Lower leg skin (tissue), 4 donors: ENCODE results near the gene LRRIQ4. TPM values are rescaled to one million over a fixed set of nuclear protein-coding genes. Genes with fewer than 3 reads are reported as not detected.
A peak's percentile ranks its signal among the peaks of the same experiment; 100 is the strongest.

Experiments used
- DNase-seq, 2 donors: peaks; one replicate each; pipeline ENCODE4 v3.0.0-alpha.2; 2019; ENCODE audit warnings: low spot score in 2 of 2
- H3K4me3 ChIP-seq: fragments of 200-600 bp; sonication (generic); 2 replicates; pipeline ENCODE4 v1.5.1; 2017; ENCODE audit warnings: mild to moderate bottlenecking, low read depth; ENCODE audit not compliant: poor library complexity, severe bottlenecking
- POLR2A ChIP-seq, 2 donors: fragments of 450-650 bp; IDR thresholded peaks; one replicate each; pipeline ENCODE4 v1.6.1; 2016 to 2017; ENCODE audit warnings: antibody characterized with exemption in 2 of 2, mild to moderate bottlenecking in 1 of 2, moderate library complexity in 1 of 2
- WGBS, 2 donors: methylation state at CpG; one replicate each; pipeline ENCODE4 v1.1.5; 2018; 5-methylcytosine and 5-hydroxymethylcytosine counted together
- intact Hi-C: fragments of 100-400 bp; cut with DNase I; formaldehyde crosslinking; loops from one replicate; pipeline ENCODE4 v1.15.0; 2023; ENCODE audit warnings: low total_unique reads
- total RNA-seq, 4 donors: library from RNA; depleted of rRNA; stranded (reverse); fragments of >200 nt; gene quantifications; one replicate each; pipeline ENCODE4 v1.1.0, GENCODE V29; 2016
- TF ChIP-seq, protein P1 (sequence below), 3 donors: fragments of 450-650 bp; IDR thresholded peaks; one replicate each; pipeline ENCODE4 v1.5.1; 2016; ENCODE audit warnings: antibody characterized with exemption in 3 of 3, mild to moderate bottlenecking in 3 of 3, moderate library complexity in 2 of 3

Gene LRRIQ4
- total RNA-seq: not detected

DNA sequence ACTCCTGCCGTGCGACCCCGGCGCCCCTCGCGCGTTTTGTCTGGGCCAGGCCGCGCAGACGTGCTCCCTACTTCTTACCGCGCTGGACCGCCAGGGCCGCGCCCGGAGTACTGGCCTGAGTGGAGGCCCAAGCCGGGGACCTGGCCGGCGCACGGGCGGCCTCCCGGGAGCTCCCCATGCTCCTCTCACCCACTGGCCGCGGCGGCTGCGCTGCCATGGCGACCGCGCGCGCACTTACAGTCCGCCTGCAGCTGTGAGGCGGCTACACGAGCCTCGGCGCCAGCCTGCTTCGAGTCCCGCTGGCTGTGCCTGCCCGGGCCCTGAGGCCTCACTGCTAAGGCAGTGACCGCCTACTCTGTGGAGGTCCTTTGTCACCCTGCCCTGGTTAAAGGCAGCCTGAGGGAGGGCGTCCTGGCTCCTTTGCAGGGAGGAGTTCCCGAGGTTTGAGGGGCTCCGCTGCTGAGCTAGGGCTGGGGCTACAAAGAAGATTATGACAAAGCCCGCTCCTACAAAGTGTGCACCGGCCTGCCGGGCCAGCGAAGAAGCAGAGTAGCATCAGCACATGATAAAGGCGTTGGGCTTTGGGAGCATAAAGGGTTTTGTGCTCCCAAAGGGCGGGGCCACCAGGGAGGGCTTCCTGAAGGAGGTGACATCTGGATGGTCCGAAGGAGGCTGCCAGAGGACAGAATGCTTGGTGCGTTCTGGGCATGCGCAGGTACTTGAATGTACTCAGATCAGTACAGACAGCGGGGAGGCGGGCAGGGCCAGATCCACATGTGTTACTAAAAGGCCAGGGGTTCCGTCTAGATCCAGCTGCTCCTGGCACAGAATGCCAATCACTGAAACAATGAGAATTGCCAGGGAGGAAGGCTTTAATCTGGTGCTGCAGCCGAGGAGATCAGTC, at the start of gene LRRIQ4, which contains the start of gene LRRC34:
TSS of gene LRRIQ4 (plus strand) at position 539 of the 904 bp plus-strand sequence. CDS start 9,052 bp downstream, outside the sequence.
TSS of gene LRRC34 (minus strand) at position 573 of the 904 bp plus-strand sequence. CDS start at position 217, 356 bp downstream.
- peak; percentile 54 to 92 for DNase-seq
- intact Hi-C loops: no loop called here
- WGBS, 2 donors: 9 to 17% methylated on average over 19 to 43 of the region's 56 CpGs
- H3K4me3 ChIP-seq: peak within 1 kb of the TSS; percentile 55
- no peak for TF ChIP-seq POLR2A (IDR thresholded peaks at IDR 0.05)
- TF ChIP-seq, protein P1, sequence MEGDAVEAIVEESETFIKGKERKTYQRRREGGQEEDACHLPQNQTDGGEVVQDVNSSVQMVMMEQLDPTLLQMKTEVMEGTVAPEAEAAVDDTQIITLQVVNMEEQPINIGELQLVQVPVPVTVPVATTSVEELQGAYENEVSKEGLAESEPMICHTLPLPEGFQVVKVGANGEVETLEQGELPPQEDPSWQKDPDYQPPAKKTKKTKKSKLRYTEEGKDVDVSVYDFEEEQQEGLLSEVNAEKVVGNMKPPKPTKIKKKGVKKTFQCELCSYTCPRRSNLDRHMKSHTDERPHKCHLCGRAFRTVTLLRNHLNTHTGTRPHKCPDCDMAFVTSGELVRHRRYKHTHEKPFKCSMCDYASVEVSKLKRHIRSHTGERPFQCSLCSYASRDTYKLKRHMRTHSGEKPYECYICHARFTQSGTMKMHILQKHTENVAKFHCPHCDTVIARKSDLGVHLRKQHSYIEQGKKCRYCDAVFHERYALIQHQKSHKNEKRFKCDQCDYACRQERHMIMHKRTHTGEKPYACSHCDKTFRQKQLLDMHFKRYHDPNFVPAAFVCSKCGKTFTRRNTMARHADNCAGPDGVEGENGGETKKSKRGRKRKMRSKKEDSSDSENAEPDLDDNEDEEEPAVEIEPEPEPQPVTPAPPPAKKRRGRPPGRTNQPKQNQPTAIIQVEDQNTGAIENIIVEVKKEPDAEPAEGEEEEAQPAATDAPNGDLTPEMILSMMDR (IDR thresholded peaks at IDR 0.05): no peak

DNA sequence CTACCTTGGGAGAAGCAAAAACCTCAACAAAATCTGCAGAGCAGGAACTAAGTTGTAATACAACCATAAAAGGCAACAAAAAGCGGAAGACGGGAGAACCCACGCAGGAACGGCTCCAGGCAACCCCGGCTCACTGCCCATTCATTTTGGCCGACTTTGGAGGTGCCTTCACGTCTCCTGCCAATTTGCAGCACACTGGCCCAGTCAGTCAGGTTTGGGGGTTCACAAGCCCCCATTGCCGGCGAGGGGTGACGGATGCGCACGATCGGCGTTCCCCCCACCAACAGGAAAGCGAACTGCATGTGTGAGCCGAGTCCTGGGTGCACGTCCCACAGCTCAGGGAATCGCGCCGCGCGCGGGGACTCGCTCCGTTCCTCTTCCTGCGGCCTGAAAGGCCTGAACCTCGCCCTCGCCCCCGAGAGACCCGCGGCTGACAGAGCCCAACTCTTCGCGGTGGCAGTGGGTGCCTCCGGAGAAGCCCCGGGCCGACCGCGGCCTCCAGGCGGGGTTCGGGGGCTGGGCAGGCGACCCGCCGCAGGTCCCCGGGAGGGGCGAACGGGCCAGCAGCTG, 48.3 kb upstream of the LRRIQ4 start:
- TF ChIP-seq, protein P1 (IDR thresholded peaks at IDR 0.05): no peak
- TF ChIP-seq POLR2A (IDR thresholded peaks at IDR 0.05): no peak
- intact Hi-C loops: no loop called here
- 0 to 1% methylated on average over 13 to 23 of the region's 46 CpGs for WGBS, 2 donors
- DNase-seq: peak in 1 of 2 donors; percentile 93
- peak overlapping the region; percentile 97 for H3K4me3 ChIP-seq

DNA sequence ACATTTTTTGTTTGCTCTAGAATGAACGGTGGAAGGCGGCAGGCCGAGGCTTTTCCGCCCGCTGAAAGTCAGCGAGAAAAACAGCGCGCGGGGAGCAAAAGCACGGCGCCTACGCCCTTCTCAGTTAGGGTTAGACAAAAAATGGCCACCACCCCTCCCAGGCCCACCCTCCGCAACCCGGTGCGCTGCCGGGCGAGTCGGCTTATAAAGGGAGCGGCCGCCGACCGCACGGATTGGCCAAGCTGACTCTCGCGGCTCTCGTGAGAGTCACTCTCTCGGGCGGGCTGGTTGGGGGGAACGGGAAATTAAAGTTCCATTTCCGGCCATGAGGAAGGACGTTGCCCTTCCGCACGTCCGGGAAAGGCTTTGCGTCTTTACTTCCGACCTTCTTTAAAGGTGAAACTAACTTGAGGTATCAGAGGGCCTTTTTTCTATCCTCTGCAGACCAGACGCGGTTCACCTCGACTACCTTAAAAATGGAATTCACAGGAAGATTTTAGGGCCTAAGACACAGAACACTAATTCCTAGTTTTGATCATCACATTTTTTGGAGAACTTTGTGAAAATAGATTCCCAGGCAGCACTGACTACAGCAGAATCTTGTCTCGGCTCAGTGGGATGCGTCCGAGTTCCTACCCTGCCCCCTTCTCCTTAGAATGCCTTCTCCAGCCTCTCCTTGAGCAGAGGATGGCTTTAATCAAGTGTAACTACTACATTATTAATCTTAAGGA, 47.6 kb upstream of the LRRIQ4 start, which contains the start of gene TERC:
TSS of gene TERC (minus strand) at position 179 of the 731 bp plus-strand sequence.
- peak; percentile 92 to 99 for DNase-seq
- intact Hi-C loops: no loop called here
- WGBS, 2 donors: 6 to 7% methylated on average over 32 to 42 of the region's 42 CpGs
- peak within 1 kb of the TSS; percentile 97 for H3K4me3 ChIP-seq
- TF ChIP-seq, protein P1 (IDR thresholded peaks at IDR 0.05): no peak
- TF ChIP-seq POLR2A (IDR thresholded peaks at IDR 0.05): peak in 1 of 2 donors; percentile 94

DNA sequence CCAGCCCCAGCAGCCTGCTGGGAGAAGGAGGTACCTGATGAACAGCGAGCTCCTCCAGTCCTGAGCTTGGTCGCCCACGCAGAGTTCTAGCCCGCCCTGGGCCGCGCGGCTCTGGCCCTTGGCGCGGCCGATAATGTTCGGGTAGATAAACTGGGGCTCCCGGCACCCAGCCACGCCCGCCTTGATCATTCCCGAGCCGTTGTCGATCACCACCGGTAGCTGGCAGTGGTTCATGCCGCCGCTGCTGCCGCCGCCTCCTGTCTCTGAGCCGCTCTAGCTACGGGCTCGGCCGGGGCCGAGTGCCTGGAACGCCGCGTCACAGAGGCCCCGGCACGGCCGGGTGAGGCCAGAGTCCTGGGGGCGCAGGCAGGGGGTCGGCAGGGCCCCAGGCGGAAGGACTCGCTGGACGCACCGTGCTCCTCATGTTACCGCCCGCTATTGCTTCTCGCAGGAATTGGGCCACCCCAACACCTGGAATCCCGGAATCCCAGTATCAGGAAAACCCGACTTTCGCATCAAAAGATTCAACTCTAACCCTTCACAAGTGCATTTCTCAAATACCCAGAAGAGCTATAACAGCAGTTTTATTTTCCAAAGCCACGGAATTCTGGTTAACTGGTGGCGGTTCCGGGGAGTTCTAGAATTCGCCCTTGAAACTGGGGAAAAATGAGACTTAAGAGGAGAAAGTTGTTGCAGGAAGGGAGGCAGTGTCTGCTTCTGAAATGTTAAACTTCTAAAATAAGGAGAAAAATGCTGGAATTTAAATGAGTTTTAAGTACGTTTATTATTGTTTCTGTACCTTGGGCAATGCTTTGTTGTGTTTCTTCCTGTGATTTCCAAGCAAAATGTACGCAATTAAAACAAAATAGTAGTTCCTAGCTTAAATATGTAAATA, 43.1 kb upstream of the LRRIQ4 start, which contains the start of gene ACTRT3:
TSS of gene ACTRT3 (minus strand) at position 275 of the 895 bp plus-strand sequence. CDS start at position 234, 41 bp downstream.
- peak in 1 of 2 donors; percentile 92 for DNase-seq
- intact Hi-C loops: no loop called here
- TF ChIP-seq POLR2A (IDR thresholded peaks at IDR 0.05): no peak
- TF ChIP-seq, protein P1 (IDR thresholded peaks at IDR 0.05): no peak
- WGBS, 2 donors: 1 to 2% methylated on average over 17 to 36 of the region's 51 CpGs
- peak within 1 kb of the TSS; percentile 50 for H3K4me3 ChIP-seq
